NT2/D1 (cell line): Measurements from ENCODE around the gene PTGR3.

Experiments
- DNase-seq: peaks from one replicate; pipeline ENCODE4 v3.0.0-alpha.2; 2011; ENCODE audit warnings: low read depth, low spot score
- H3K27me3 ChIP-seq: 2 replicates; pipeline ENCODE4 v1.6.0; 2011; ENCODE audit warnings: mild to moderate bottlenecking; ENCODE audit not compliant: insufficient read length, insufficient read depth
- H3K36me3 ChIP-seq: 2 replicates; pipeline ENCODE4 v1.6.1; 2011; ENCODE audit warnings: mild to moderate bottlenecking, low read length, mixed read lengths; ENCODE audit not compliant: insufficient read depth, insufficient read length
- H3K4me1 ChIP-seq: 2 replicates; pipeline ENCODE4 v1.5.1; 2011; ENCODE audit not compliant: insufficient read depth, insufficient read length
- H3K4me3 ChIP-seq: 2 replicates; pipeline ENCODE4 v1.5.1; 2011; ENCODE audit warnings: low read depth; ENCODE audit not compliant: insufficient read length
- H3K9ac ChIP-seq: 2 replicates; pipeline ENCODE4 v1.6.0; 2011; ENCODE audit warnings: low read depth; ENCODE audit not compliant: insufficient read length
- H3K9me3 ChIP-seq: 2 replicates; pipeline ENCODE4 v1.5.1; 2011; ENCODE audit warnings: mild to moderate bottlenecking, low read length; ENCODE audit not compliant: insufficient read depth
- SUZ12 ChIP-seq: IDR thresholded peaks from 2 replicates; pipeline ENCODE4 v1.6.1; 2011; ENCODE audit not compliant: insufficient read length, insufficient read depth; ENCODE audit errors: extremely low read depth
- YY1 ChIP-seq: IDR thresholded peaks from 2 replicates; pipeline ENCODE4 v1.6.1; 2011; ENCODE audit not compliant: insufficient read length, insufficient read depth
- ZNF274 ChIP-seq: IDR thresholded peaks from 2 replicates; pipeline ENCODE4 v1.6.1; 2011; ENCODE audit warnings: mild to moderate bottlenecking, low read depth, low read length

Gene PTGR3

GRCh38 chr18:75250471-75250821, 41.5 kb upstream of the PTGR3 start:
- Histone ChIP-seq H3K9ac (no peak overlapping the region), H3K4me3 (no peak overlapping the region), H3K9me3 (no peaks in the 10 kb centered on the region), H3K27me3 (no peaks in the 10 kb centered on the region), H3K36me3 (no peaks in the 10 kb centered on the region), H3K4me1 (no peaks in the 10 kb centered on the region)
- TF ChIP-seq YY1 (no peak), ZNF274 (no peak)
- DNase-seq: no peak

- Histone ChIP-seq H3K27me3 (no peaks in the 10 kb centered on the region), H3K9ac (no peak overlapping the region), H3K4me3 (no peak overlapping the region), H3K9me3 (no peaks in the 10 kb centered on the region), H3K36me3 (no peaks in the 10 kb centered on the region), H3K4me1 (no peaks in the 10 kb centered on the region)
- DNase-seq: no peak
- no peak for TF ChIP-seq ZNF274
- no peak for TF ChIP-seq YY1
- TF ChIP-seq SUZ12: no peak
These were observed 40.9 kb upstream of the PTGR3 start for GRCh38 chr18:75249672-75250470.

- Histone ChIP-seq H3K27me3 (no peaks in the 10 kb centered on the region), H3K9me3 (no peaks in the 10 kb centered on the region), H3K4me1 (no peaks in the 10 kb centered on the region), H3K9ac (no peak overlapping the region), H3K36me3 (no peaks in the 10 kb centered on the region), H3K4me3 (no peak overlapping the region)
- no peak for DNase-seq
- no peak for TF ChIP-seq ZNF274
These were observed 40.2 kb upstream of the PTGR3 start for GRCh38 chr18:75249175-75249518.

- no peak for TF ChIP-seq YY1
- no peak for TF ChIP-seq SUZ12
- TF ChIP-seq ZNF274: no peak
- no peak for DNase-seq
- Histone ChIP-seq H3K9me3 (no peaks in the 10 kb centered on the region), H3K9ac (no peak overlapping the region), H3K4me3 (no peak overlapping the region), H3K4me1 (no peaks in the 10 kb centered on the region), H3K36me3 (no peaks in the 10 kb centered on the region), H3K27me3 (no peaks in the 10 kb centered on the region)
These were observed 39.7 kb upstream of the PTGR3 start for GRCh38 chr18:75248426-75249174.

GRCh38 chr18:75247611-75248421, 38.9 kb upstream of the PTGR3 start:
- no peak overlapping the region for H3K9ac ChIP-seq
- H3K4me1 ChIP-seq: no peaks in the 10 kb centered on the region
- no peaks in the 10 kb centered on the region for H3K9me3 ChIP-seq
- TF ChIP-seq SUZ12: no peak
- TF ChIP-seq YY1: no peak
- no peak for TF ChIP-seq ZNF274
- DNase-seq: no peak
- no peaks in the 10 kb centered on the region for H3K27me3 ChIP-seq
- H3K4me3 ChIP-seq: no peak overlapping the region
- no peaks in the 10 kb centered on the region for H3K36me3 ChIP-seq

- TF ChIP-seq ZNF274 (no peak), SUZ12 (no peak), YY1 (no peak)
- no peak overlapping the region for H3K4me3 ChIP-seq
- H3K27me3 ChIP-seq: no peaks in the 10 kb centered on the region
- no peaks in the 10 kb centered on the region for H3K9me3 ChIP-seq
- H3K36me3 ChIP-seq: no peaks in the 10 kb centered on the region
- no peak overlapping the region for H3K9ac ChIP-seq
- no peak for DNase-seq
- no peaks in the 10 kb centered on the region for H3K4me1 ChIP-seq
These were observed 38.0 kb upstream of the PTGR3 start for GRCh38 chr18:75246721-75247610.
